Caco-2 (cell line): ENCODE results near the gene TRIM43. TPM values are rescaled to one million over a fixed set of nuclear protein-coding genes. Genes with fewer than 3 reads are reported as not detected.

Experiments
- BruUV-seq: library from RNA; stranded (reverse); fragments of 400-500 nt; replicated peaks from 2 replicates; lab custom pipeline; 2021; lab: Mats Ljungman, UMichigan
- CTCF ChIA-PET: fragments of 300-600 bp; sonication (Branson Sonifier 250); formaldehyde crosslinking; loops from one replicate; lab custom pipeline; 2022; ENCODE audit warnings: antibody characterized with exemption; lab: Charles Lee
- POLR2A ChIA-PET: fragments of 300-600 bp; sonication (Branson Sonifier 250); formaldehyde crosslinking; loops from one replicate; lab custom pipeline; 2022; ENCODE audit warnings: antibody characterized with exemption; lab: Charles Lee
- DNase-seq, 2 experiments: peaks; one replicate each; pipeline versions ENCODE4 v3.0.0 to v3.0.0-alpha.2; 2020 to 2022
- H3K27me3 ChIP-seq: replicated peaks from 2 replicates; pipeline ENCODE4 v1.6.0; 2011; ENCODE audit warnings: low read length; ENCODE audit not compliant: control insufficient read depth, insufficient read depth
- H3K36me3 ChIP-seq: 2 replicates; pipeline ENCODE4 v1.5.1; 2011; ENCODE audit warnings: low read length; ENCODE audit not compliant: control insufficient read depth, insufficient read depth
- H3K4me1 ChIP-seq: fragments of 250-450 bp; sonication (Bioruptor Pico); 2 replicates; pipeline ENCODE4 v1.5.1; 2020; ENCODE audit warnings: mild to moderate bottlenecking
- H3K4me3 ChIP-seq: 2 replicates; pipeline ENCODE4 v1.5.1; 2011; ENCODE audit warnings: low read depth, mild to moderate bottlenecking, control low read depth, low read length
- H3K9me3 ChIP-seq: fragments of 250-450 bp; sonication (Bioruptor Pico); 2 replicates; pipeline ENCODE4 v1.5.1; 2020; ENCODE audit warnings: mild to moderate bottlenecking, moderate library complexity
- H3K27ac Mint-ChIP-seq: one replicate; pipeline ENCODE4 v1.8.0; 2022; ENCODE audit warnings: mixed read lengths; ENCODE audit not compliant: unreplicated experiment
- H3K27me3 Mint-ChIP-seq: one replicate; pipeline ENCODE4 v1.8.0; 2022; ENCODE audit warnings: mixed read lengths; ENCODE audit not compliant: insufficient read depth, unreplicated experiment
- H3K36me3 Mint-ChIP-seq: one replicate; pipeline ENCODE4 v1.8.0; 2022; ENCODE audit warnings: mild to moderate bottlenecking, mixed read lengths; ENCODE audit not compliant: insufficient read depth, unreplicated experiment
- H3K4me1 Mint-ChIP-seq: one replicate; pipeline ENCODE4 v1.8.0; 2022; ENCODE audit warnings: low read depth, mixed read lengths; ENCODE audit not compliant: unreplicated experiment
- H3K4me3 Mint-ChIP-seq: one replicate; pipeline ENCODE4 v1.8.0; 2022; ENCODE audit warnings: mild to moderate bottlenecking, moderate library complexity, mixed read lengths; ENCODE audit not compliant: unreplicated experiment
- H3K9me3 Mint-ChIP-seq: one replicate; pipeline ENCODE4 v1.8.0; 2022; ENCODE audit warnings: mixed read lengths; ENCODE audit not compliant: unreplicated experiment
- intact Hi-C: fragments of 100-400 bp; cut with micrococcal nuclease; formaldehyde crosslinking; loops from one replicate; pipeline ENCODE4 v1.10.0; 2022; ENCODE audit not compliant: unreplicated experiment
- total RNA-seq: library from RNA; stranded (reverse); gene quantifications from 2 replicates; pipeline ENCODE4 v1.2.3, GENCODE V29; 2022
- TF ChIP-seq, protein P1 (sequence below), 2 experiments: fragments of 200-600 bp in 1 of 2; IDR thresholded peaks; 1 replicate in 1 of 2; 2 replicates in 1 of 2; pipeline versions ENCODE4 v1.5.1 to v1.8.0; 2011 to 2022; ENCODE audit warnings: antibody characterized with exemption in 1 of 2, control low read depth in 1 of 2, inconsistent platforms in 1 of 2, low read depth in 1 of 2, low read length in 1 of 2, mild to moderate bottlenecking in 1 of 2, moderate library complexity in 1 of 2; ENCODE audit not compliant: insufficient read depth in 1 of 2, severe bottlenecking in 1 of 2, unreplicated experiment in 1 of 2

The TRIM43 gene
- total RNA-seq, 1 experiment from 2014 or later, result not detected

DNA sequence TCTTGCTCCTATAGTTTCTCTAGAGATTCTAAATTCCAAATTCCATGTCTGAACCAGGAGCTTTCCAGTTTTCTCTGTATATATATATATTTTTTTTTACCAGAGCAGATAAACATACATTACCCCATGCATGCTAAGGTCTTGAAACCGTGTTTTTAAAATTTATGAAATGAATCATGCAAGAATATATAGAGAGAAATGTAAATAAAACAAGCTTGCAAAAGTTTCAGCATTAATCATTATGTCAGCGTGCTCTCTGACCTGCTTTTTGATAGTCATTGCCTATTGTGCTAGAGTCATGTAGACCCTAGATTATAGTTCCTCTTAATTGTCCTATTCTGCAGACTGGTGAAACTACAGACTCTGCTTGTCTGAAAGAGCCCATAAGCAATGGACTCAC is 22.6 kb upstream of the TRIM43 start:
- Histone ChIP-seq H3K27me3 (no peaks in the 10 kb centered on the region), H3K4me3 (no peak overlapping the region), H3K9me3 (no peaks in the 10 kb centered on the region), H3K4me1 (no peaks in the 10 kb centered on the region), H3K36me3 (no peaks in the 10 kb centered on the region)
- DNase-seq, result no peak
- H3K4me1 Mint-ChIP-seq, result no peaks in the 10 kb centered on the region
- no peak overlapping the region for H3K4me3 Mint-ChIP-seq
- ChIA-PET CTCF (no interaction called here), POLR2A (no interaction called here)
- intact Hi-C loops, result no loop called here
- no peak overlapping the region for H3K27ac Mint-ChIP-seq
- H3K27me3 Mint-ChIP-seq, result peaks cover 16% of the 10 kb centered on the region
- TF ChIP-seq, protein P1, sequence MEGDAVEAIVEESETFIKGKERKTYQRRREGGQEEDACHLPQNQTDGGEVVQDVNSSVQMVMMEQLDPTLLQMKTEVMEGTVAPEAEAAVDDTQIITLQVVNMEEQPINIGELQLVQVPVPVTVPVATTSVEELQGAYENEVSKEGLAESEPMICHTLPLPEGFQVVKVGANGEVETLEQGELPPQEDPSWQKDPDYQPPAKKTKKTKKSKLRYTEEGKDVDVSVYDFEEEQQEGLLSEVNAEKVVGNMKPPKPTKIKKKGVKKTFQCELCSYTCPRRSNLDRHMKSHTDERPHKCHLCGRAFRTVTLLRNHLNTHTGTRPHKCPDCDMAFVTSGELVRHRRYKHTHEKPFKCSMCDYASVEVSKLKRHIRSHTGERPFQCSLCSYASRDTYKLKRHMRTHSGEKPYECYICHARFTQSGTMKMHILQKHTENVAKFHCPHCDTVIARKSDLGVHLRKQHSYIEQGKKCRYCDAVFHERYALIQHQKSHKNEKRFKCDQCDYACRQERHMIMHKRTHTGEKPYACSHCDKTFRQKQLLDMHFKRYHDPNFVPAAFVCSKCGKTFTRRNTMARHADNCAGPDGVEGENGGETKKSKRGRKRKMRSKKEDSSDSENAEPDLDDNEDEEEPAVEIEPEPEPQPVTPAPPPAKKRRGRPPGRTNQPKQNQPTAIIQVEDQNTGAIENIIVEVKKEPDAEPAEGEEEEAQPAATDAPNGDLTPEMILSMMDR (IDR thresholded peaks at IDR 0.05; ENCODE audit: insufficient read depth in 1 of 2, low read depth in 1 of 2, low read length in 1 of 2, severe bottlenecking in 1 of 2, unreplicated experiment in 1 of 2), result no peak
- H3K36me3 Mint-ChIP-seq, result no peaks in the 10 kb centered on the region
- H3K9me3 Mint-ChIP-seq, result no peaks in the 10 kb centered on the region
- no TSS peak for BruUV-seq

DNA sequence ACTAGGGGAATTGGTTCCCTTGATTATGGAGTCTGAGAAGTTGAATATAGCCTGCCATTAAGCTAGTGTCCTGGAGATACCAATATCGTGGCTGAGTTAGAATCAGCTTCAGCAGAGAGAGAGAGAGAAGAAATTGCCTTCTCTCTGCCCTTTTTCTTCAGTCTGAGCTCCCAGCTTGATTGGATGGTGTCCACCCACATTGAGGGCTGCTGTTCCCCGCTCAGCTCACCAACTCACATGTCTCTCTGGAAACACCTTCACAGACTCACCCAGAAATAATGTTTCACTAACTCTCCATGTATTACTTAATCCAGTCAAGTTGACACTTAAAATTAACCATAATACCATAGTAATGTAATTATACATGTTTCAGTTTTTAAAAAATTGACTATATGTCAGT is 17.9 kb upstream of the TRIM43 start:
- Histone ChIP-seq H3K27me3 (no peaks in the 10 kb centered on the region), H3K36me3 (no peaks in the 10 kb centered on the region), H3K9me3 (no peaks in the 10 kb centered on the region), H3K4me3 (no peak overlapping the region), H3K4me1 (no peaks in the 10 kb centered on the region)
- Mint-ChIP-seq H3K36me3 (no peaks in the 10 kb centered on the region), H3K4me3 (no peak overlapping the region), H3K4me1 (no peaks in the 10 kb centered on the region), H3K9me3 (no peaks in the 10 kb centered on the region), H3K27ac (no peak overlapping the region), H3K27me3 (peaks cover 9% of the 10 kb centered on the region)
- BruUV-seq, result no TSS peak
- ChIA-PET POLR2A (no interaction called here), CTCF (no interaction called here)
- no peak for DNase-seq
- TF ChIP-seq, protein P1 (IDR thresholded peaks at IDR 0.05; ENCODE audit: insufficient read depth in 1 of 2, low read depth in 1 of 2, low read length in 1 of 2, severe bottlenecking in 1 of 2, unreplicated experiment in 1 of 2), result no peak
- intact Hi-C loops, result no loop called here

DNA sequence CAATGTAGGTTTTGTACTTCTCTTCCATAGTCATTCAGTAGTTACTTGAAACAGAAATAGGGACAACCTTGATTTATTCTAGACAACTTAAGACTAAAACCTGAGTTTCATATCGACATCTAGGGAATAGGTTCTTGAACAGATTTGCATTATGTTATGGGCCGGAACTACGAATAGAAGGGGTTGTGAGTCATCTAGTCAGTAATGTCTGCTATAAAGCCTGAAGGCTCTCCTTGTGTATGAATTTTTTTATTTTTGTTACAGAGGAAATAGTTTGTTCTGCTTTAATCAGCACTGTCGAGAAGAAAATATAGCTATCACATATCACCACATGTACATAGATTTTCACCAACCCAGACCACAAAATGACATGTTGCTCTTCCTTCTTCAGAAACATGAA is 17.3 kb upstream of the TRIM43 start:
- Mint-ChIP-seq H3K9me3 (no peaks in the 10 kb centered on the region), H3K27ac (no peak overlapping the region)
- intact Hi-C loops, result no loop called here

More for the DNA sequence above, 17.3 kb upstream of the TRIM43 start:
- BruUV-seq, result no TSS peak
- Histone ChIP-seq H3K4me3 (no peak overlapping the region), H3K36me3 (no peaks in the 10 kb centered on the region), H3K27me3 (no peaks in the 10 kb centered on the region), H3K4me1 (no peaks in the 10 kb centered on the region), H3K9me3 (no peaks in the 10 kb centered on the region)
- ChIA-PET POLR2A (no interaction called here), CTCF (no interaction called here)
- no peak for DNase-seq
- H3K4me1 Mint-ChIP-seq, result no peaks in the 10 kb centered on the region
- H3K4me3 Mint-ChIP-seq, result no peak overlapping the region
- TF ChIP-seq, protein P1 (IDR thresholded peaks at IDR 0.05; ENCODE audit: insufficient read depth in 1 of 2, low read depth in 1 of 2, low read length in 1 of 2, severe bottlenecking in 1 of 2, unreplicated experiment in 1 of 2), result no peak
- peaks cover 12% of the 10 kb centered on the region for H3K27me3 Mint-ChIP-seq
- H3K36me3 Mint-ChIP-seq, result no peaks in the 10 kb centered on the region
